ENCODE measurements around the gene TRMU. TPM values are rescaled to one million over a fixed set of nuclear protein-coding genes. Genes with fewer than 3 reads are reported as not detected.

The TRMU gene
- total and polyA plus RNA-seq, 2 experiments from 2014 or later: 48.3 to 70.4 TPM

DNA sequence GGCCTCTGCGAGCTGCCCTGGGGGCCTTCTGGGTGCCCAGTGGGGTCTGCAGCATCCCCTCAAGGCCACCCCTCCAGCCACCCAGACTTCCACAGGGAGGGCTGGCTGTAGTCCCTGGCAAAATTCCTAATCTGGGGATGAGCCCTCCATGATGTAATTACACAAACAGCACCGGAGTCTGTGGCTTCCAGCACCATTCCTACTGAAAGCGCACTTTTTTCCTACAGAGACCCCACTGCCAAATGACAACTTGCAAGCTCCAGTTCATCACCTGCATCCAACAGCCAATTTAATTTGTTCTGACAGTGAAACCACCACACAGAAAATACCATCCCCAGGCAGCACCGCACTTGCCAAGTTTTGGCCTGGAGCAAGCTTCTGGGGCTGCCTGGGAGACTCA is 70.4 kb downstream of the TRMU start:
- no peak overlapping the region for H3K4me3 ChIP-seq
- no peaks in the 10 kb centered on the region for H3K9me2 ChIP-seq (ENCODE audit: insufficient read depth)
- Mint-ChIP-seq H3K27ac (no peak overlapping the region), H3K9me3 (no peaks in the 10 kb centered on the region), H3K36me3 (ENCODE audit: low read depth) (peaks cover 4% of the 10 kb centered on the region; the same call in 1 of the 3 replicates), H3K4me3 (no peak overlapping the region), H3K27me3 (ENCODE audit: insufficient read depth, low read depth, poor library complexity) (peaks cover 5% of the 10 kb centered on the region), H3K4me1 (peaks cover 5% of the 10 kb centered on the region)
- H3K27ac ChIP-seq (ENCODE audit: low read depth): no peak overlapping the region
- no peaks in the 10 kb centered on the region for H3K36me3 ChIP-seq (ENCODE audit: insufficient read depth)
- no peak overlapping the region for H3K4me2 ChIP-seq
- no peak overlapping the region for H2AFZ ChIP-seq
- H3K79me2 ChIP-seq (replicated peaks; ENCODE audit: insufficient read depth): no peaks in the 10 kb centered on the region
- no peaks in the 10 kb centered on the region for H3F3A ChIP-seq (replicated peaks; ENCODE audit: low read depth)
- TF ChIP-seq CREB1 (CRISPR knock-in tag; IDR thresholded peaks at IDR 0.05; ENCODE audit: low read depth) (no peak), JUNB (IDR thresholded peaks at IDR 0.05; ENCODE audit: unreplicated experiment) (no peak)
- TF ChIP-seq, protein P1, sequence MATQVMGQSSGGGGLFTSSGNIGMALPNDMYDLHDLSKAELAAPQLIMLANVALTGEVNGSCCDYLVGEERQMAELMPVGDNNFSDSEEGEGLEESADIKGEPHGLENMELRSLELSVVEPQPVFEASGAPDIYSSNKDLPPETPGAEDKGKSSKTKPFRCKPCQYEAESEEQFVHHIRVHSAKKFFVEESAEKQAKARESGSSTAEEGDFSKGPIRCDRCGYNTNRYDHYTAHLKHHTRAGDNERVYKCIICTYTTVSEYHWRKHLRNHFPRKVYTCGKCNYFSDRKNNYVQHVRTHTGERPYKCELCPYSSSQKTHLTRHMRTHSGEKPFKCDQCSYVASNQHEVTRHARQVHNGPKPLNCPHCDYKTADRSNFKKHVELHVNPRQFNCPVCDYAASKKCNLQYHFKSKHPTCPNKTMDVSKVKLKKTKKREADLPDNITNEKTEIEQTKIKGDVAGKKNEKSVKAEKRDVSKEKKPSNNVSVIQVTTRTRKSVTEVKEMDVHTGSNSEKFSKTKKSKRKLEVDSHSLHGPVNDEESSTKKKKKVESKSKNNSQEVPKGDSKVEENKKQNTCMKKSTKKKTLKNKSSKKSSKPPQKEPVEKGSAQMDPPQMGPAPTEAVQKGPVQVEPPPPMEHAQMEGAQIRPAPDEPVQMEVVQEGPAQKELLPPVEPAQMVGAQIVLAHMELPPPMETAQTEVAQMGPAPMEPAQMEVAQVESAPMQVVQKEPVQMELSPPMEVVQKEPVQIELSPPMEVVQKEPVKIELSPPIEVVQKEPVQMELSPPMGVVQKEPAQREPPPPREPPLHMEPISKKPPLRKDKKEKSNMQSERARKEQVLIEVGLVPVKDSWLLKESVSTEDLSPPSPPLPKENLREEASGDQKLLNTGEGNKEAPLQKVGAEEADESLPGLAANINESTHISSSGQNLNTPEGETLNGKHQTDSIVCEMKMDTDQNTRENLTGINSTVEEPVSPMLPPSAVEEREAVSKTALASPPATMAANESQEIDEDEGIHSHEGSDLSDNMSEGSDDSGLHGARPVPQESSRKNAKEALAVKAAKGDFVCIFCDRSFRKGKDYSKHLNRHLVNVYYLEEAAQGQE (IDR thresholded peaks at IDR 0.05; ENCODE audit: unreplicated experiment): no peak
- no peaks in the 10 kb centered on the region for H3K4me1 ChIP-seq (ENCODE audit: insufficient read depth)
- DNase-seq (ENCODE audit: low spot score) (no peak), ATAC-seq (no peak)
- no peaks in the 10 kb centered on the region for H3K27me3 ChIP-seq (ENCODE audit: insufficient read depth)
- H4K20me1 ChIP-seq (replicated peaks; ENCODE audit: insufficient read depth): no peaks in the 10 kb centered on the region; the same call in 1 of the 2 replicates

DNA sequence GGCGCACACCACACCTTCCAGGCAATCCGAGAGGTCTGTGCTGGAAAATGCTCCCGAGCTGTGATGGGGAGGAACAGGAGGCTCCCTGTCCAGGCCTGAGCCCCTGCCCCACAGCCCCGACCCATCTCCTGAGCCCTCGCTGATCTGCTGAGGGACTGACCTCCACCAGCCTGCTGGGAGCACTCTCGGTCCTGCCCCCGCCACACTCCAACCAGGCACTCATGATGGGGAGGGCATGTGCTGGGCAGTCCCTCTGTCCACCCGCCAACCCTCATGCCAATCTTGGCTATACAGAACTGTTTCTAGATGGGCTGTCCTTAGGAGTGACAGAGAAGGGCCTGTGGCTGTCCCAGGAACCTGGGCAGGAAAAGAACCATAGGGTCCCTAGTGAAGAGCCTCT is 70.8 kb downstream of the TRMU start:
- H3K4me1 ChIP-seq (ENCODE audit: insufficient read depth): no peaks in the 10 kb centered on the region
- Mint-ChIP-seq H3K4me3 (no peak overlapping the region), H3K36me3 (ENCODE audit: low read depth) (peaks cover 4% of the 10 kb centered on the region; the same call in 1 of the 3 replicates), H3K27ac (no peak overlapping the region), H3K27me3 (ENCODE audit: insufficient read depth, low read depth, poor library complexity) (peaks cover 5% of the 10 kb centered on the region), H3K9me3 (no peaks in the 10 kb centered on the region), H3K4me1 (peaks cover 5% of the 10 kb centered on the region)
- no peaks in the 10 kb centered on the region for H3K36me3 ChIP-seq (ENCODE audit: insufficient read depth)
- H3K9me2 ChIP-seq (ENCODE audit: insufficient read depth): no peaks in the 10 kb centered on the region
- no peak overlapping the region for H3K4me3 ChIP-seq
- H3K27ac ChIP-seq (ENCODE audit: low read depth): no peak overlapping the region
- ATAC-seq (no peak), DNase-seq (ENCODE audit: low spot score) (no peak)
- no peaks in the 10 kb centered on the region for H3K27me3 ChIP-seq (ENCODE audit: insufficient read depth)
- H4K20me1 ChIP-seq (replicated peaks; ENCODE audit: insufficient read depth): no peaks in the 10 kb centered on the region; the same call in 1 of the 2 replicates
- no peak overlapping the region for H3K4me2 ChIP-seq
- no peaks in the 10 kb centered on the region for H3K79me2 ChIP-seq (replicated peaks; ENCODE audit: insufficient read depth)
- no peak overlapping the region for H2AFZ ChIP-seq
- no peaks in the 10 kb centered on the region for H3F3A ChIP-seq (replicated peaks; ENCODE audit: low read depth)
- no peak for TF ChIP-seq CREB1 (CRISPR knock-in tag; IDR thresholded peaks at IDR 0.05; ENCODE audit: low read depth)
- no peak for TF ChIP-seq JUNB (IDR thresholded peaks at IDR 0.05; ENCODE audit: unreplicated experiment)
- TF ChIP-seq ZNF331 (CRISPR knock-in tag; IDR thresholded peaks at IDR 0.05; ENCODE audit: low read depth): no peak
- TF ChIP-seq EZH2 (IDR thresholded peaks at IDR 0.05; ENCODE audit: low read depth, unreplicated experiment): no peak
- TF ChIP-seq, protein P1 (IDR thresholded peaks at IDR 0.05; ENCODE audit: unreplicated experiment): no peak
- TF ChIP-seq EZH2phosphoT487 (IDR thresholded peaks at IDR 0.05; ENCODE audit: unreplicated experiment): no peak
- TF ChIP-seq NANOG (IDR thresholded peaks at IDR 0.05; ENCODE audit: borderline replicate concordance): no peak
- TF ChIP-seq, protein P2, sequence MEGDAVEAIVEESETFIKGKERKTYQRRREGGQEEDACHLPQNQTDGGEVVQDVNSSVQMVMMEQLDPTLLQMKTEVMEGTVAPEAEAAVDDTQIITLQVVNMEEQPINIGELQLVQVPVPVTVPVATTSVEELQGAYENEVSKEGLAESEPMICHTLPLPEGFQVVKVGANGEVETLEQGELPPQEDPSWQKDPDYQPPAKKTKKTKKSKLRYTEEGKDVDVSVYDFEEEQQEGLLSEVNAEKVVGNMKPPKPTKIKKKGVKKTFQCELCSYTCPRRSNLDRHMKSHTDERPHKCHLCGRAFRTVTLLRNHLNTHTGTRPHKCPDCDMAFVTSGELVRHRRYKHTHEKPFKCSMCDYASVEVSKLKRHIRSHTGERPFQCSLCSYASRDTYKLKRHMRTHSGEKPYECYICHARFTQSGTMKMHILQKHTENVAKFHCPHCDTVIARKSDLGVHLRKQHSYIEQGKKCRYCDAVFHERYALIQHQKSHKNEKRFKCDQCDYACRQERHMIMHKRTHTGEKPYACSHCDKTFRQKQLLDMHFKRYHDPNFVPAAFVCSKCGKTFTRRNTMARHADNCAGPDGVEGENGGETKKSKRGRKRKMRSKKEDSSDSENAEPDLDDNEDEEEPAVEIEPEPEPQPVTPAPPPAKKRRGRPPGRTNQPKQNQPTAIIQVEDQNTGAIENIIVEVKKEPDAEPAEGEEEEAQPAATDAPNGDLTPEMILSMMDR (conservative IDR thresholded peaks at IDR 0.05; ENCODE audit: low read depth in 2 of 2): no peak

Data from GM23338 (cell line).